HCT116 (cell line): ENCODE results near the gene KRT81. TPM values are rescaled to one million over a fixed set of nuclear protein-coding genes. Genes with fewer than 3 reads are reported as not detected.
A peak's percentile ranks its signal among the peaks of the same experiment; 100 is the strongest.
"Not testable (repeated sequence)": the region's sequence is repeated elsewhere in the genome, so short reads cannot be mapped to it uniquely, and the experiment has no call there.

Experiments used
- ATAC-seq: fragments of 200-7000 bp; cut with Tn5 transposase; 2 replicates; pipeline ENCODE4 v1.9.1; 2020; ENCODE audit warnings: mild to moderate bottlenecking, moderate library complexity
- BruUV-seq: library from RNA; stranded (reverse); fragments of 400-500 nt; replicated peaks from 2 replicates; lab custom pipeline; 2021; lab: Mats Ljungman, UMichigan
- CTCF ChIA-PET: fragments of 300-600 bp; sonication (Branson Sonifier 250); formaldehyde crosslinking; loops from one replicate; lab custom pipeline; 2021; ENCODE audit warnings: antibody characterized with exemption; lab: Charles Lee
- POLR2A ChIA-PET: fragments of 300-600, 350-600 bp; sonication (Branson Sonifier 250); formaldehyde crosslinking; loops from one replicate; lab custom pipeline; 2021; ENCODE audit warnings: antibody characterized with exemption; lab: Charles Lee
- RAD21 ChIA-PET, 2 experiments: fragments of 300-600 bp; sonication (Branson Sonifier 250); formaldehyde crosslinking; loops; one replicate each; lab custom pipeline; 2023; ENCODE audit warnings: low total read pairs in 2 of 2; ENCODE audit not compliant: uncharacterized antibody in 2 of 2, unreplicated experiment in 2 of 2, low non-redundant PET in 1 of 2; lab: Charles Lee
- DNase-seq: peaks from one replicate; pipeline ENCODE4 v3.0.0-alpha.2; 2010; ENCODE audit warnings: low read depth, low spot score
- H2AFZ ChIP-seq: fragments of 200-600 bp; shearing (Covaris generic), sonication (generic); 2 replicates; pipeline ENCODE4 v1.6.1; 2017; ENCODE audit warnings: low read depth, mixed run types, mixed read lengths, antibody characterized with exemption, low read length; ENCODE audit not compliant: poor library complexity, severe bottlenecking
- H3K27ac ChIP-seq: 2 replicates; pipeline ENCODE4 v1.5.1; 2012; ENCODE audit warnings: low read depth, low read length
- H3K27me3 ChIP-seq: fragments of 200-600 bp; sonication (generic); 2 replicates; pipeline ENCODE4 v1.6.1; 2016; ENCODE audit warnings: mixed run types, low read length, mixed read lengths; ENCODE audit not compliant: insufficient read depth
- H3K36me3 ChIP-seq, 2 experiments: fragments of 200-500 bp in 1 of 2; fragments of 200-600 bp in 1 of 2; sonication (Bioruptor generic) in 1 of 2; sonication (generic) in 1 of 2; 2 replicates each; pipeline versions ENCODE4 v1.5.1 to v1.6.1; 2014 to 2016; ENCODE audit warnings: low read length in 2 of 2, inconsistent platforms in 1 of 2, mixed read lengths in 1 of 2, mixed run types in 1 of 2; ENCODE audit not compliant: insufficient read depth in 2 of 2, control insufficient read depth in 1 of 2
- H3K4me1 ChIP-seq, 2 experiments: fragments of 200-600 bp in 1 of 2; sonication (generic) in 1 of 2; 2 replicates each; pipeline versions ENCODE4 v1.5.1 to v1.6.1; 2012 to 2017; ENCODE audit warnings: low read length in 2 of 2, inconsistent platforms in 1 of 2, mild to moderate bottlenecking in 1 of 2, mixed read lengths in 1 of 2, mixed run types in 1 of 2, moderate library complexity in 1 of 2; ENCODE audit not compliant: insufficient read depth in 2 of 2, control insufficient read depth in 1 of 2
- H3K4me2 ChIP-seq: fragments of 200-600 bp; sonication (generic); 2 replicates; pipeline ENCODE4 v1.6.1; 2017; ENCODE audit warnings: mixed run types, low read length, mixed read lengths
- H3K4me3 ChIP-seq, 2 experiments: fragments of 200-600 bp in 1 of 2; sonication (generic) in 1 of 2; replicated peaks in 1 of 2; 2 replicates each; pipeline ENCODE4 v1.5.1; 2011 to 2016; ENCODE audit warnings: low read length in 2 of 2, control low read depth in 1 of 2, low read depth in 1 of 2, mild to moderate bottlenecking in 1 of 2, mixed read lengths in 1 of 2, mixed run types in 1 of 2
- H3K79me2 ChIP-seq: fragments of 200-600 bp; sonication (generic); 2 replicates; pipeline ENCODE4 v1.6.1; 2017; ENCODE audit warnings: mild to moderate bottlenecking, mixed run types, low read length, moderate library complexity, mixed read lengths; ENCODE audit not compliant: insufficient read depth
- H3K9ac ChIP-seq: fragments of 200-600 bp; sonication (generic); 2 replicates; pipeline ENCODE4 v1.6.1; 2016; ENCODE audit warnings: low read length, mixed read lengths
- H3K9me2 ChIP-seq: fragments of 200-600 bp; sonication (generic), shearing (Covaris generic); 2 replicates; pipeline ENCODE4 v1.6.1; 2017; ENCODE audit warnings: mixed run types, mild to moderate bottlenecking, moderate library complexity; ENCODE audit not compliant: insufficient read depth
- H3K9me3 ChIP-seq, 2 experiments: fragments of 200-500 bp in 1 of 2; fragments of 200-600 bp in 1 of 2; sonication (Bioruptor generic) in 1 of 2; sonication (generic) in 1 of 2; 2 replicates each; pipeline ENCODE4 v1.6.1; 2014 to 2017; ENCODE audit warnings: low read length in 2 of 2, mixed read lengths in 2 of 2, inconsistent platforms in 1 of 2, low read depth in 1 of 2, mild to moderate bottlenecking in 1 of 2, mixed run types in 1 of 2, moderate library complexity in 1 of 2; ENCODE audit not compliant: control insufficient read depth in 1 of 2, insufficient read depth in 1 of 2
- H4K20me1 ChIP-seq: fragments of 200-600 bp; sonication (generic), shearing (Covaris generic); 2 replicates; pipeline ENCODE4 v1.6.1; 2017; ENCODE audit warnings: mixed run types, mild to moderate bottlenecking, moderate library complexity; ENCODE audit not compliant: insufficient read depth
- intact Hi-C: fragments of 100-400 bp; cut with micrococcal nuclease; formaldehyde crosslinking; loops from 2 replicates; pipeline ENCODE4 v1.10.0; 2022
- total RNA-seq: library from RNA; stranded (reverse); gene quantifications from one replicate; pipeline ENCODE4 v1.2.1, GENCODE V29; 2021; ENCODE audit not compliant: unreplicated experiment
- TF ChIP-seq, protein P1 (sequence below), 3 experiments: fragments of 200-600 bp in 1 of 3; sonication (generic) in 1 of 3; IDR thresholded peaks in 2 of 3; conservative IDR thresholded peaks in 1 of 3; 2 replicates each; pipeline ENCODE4 v1.5.1; 2012 to 2017; ENCODE audit warnings: low read depth in 2 of 3, low read length in 2 of 3, antibody characterized with exemption in 1 of 3, borderline replicate concordance in 1 of 3, control low read depth in 1 of 3, mild to moderate bottlenecking in 1 of 3, mixed read lengths in 1 of 3, mixed run types in 1 of 3, moderate library complexity in 1 of 3; ENCODE audit not compliant: insufficient read depth in 1 of 3

Gene KRT81
- total RNA-seq, 1 experiment from 2014 or later: 0.84 TPM

DNA sequence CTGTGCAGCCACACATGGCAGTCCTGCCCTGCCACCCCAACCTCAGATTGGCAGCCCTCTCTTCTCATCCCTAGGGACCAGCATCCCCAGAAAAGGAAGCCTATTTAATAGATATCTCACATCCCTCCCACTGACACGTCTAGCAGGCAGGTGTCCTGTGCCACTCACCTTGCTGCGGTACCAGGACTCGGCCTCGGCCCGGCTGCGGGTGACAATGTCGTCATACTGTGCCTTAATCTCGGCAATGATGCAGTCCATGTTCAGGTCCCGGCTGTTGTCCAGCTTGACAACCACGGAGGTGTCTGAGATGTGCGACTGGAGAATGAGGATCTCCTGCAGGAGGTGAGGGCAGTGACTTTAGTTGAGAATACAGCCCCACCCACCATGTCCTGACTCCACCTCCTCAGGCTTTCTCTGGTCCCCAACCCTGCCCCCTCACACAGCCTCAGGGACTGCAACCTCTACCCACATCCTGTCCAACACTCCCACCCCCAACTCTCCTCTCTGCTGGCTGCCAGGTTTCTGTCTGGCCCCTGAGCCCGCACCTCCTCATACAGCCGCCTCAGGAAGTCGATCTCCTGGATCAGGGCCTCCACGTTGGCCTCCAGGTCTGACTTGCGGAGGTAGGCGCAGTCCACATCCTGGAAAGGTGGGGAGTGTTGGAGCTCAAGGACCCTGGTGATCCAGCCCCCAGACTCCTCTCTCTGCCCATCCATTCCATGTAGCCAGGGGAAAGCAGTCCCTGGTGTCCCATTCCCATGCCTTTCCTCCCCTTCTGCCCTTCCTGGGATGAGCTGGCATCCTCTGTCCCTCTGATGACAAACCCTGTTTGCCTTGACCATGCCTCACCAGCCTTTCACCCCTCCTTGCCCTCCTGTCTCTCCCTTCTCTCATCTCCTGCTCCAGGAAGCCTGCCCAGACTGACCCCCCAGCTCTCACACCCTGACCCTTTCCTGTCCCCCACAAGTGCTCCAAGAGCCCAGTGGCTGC, 3.2 kb downstream of the KRT81 start:
- H3K9me2 ChIP-seq, H3K9me3 ChIP-seq, H3K9ac ChIP-seq, BruUV-seq, H3K79me2 ChIP-seq, H4K20me1 ChIP-seq, H3K27ac ChIP-seq, POLR2A ChIA-PET, RAD21 ChIA-PET, H3K4me3 ChIP-seq, H3K36me3 ChIP-seq, H3K27me3 ChIP-seq, H3K4me2 ChIP-seq, ATAC-seq, H2AFZ ChIP-seq, intact Hi-C loops, DNase-seq: not testable (repeated sequence)
- CTCF ChIA-PET: interaction anchor here (1.1 kb wide), 1 partner anchor 9 kb away, joined by 3 read pairs; no protein-coding TSS in a partner anchor
- peaks cover 17 to 39% of the 10 kb centered on the region in 2 experiments for H3K4me1 ChIP-seq

DNA sequence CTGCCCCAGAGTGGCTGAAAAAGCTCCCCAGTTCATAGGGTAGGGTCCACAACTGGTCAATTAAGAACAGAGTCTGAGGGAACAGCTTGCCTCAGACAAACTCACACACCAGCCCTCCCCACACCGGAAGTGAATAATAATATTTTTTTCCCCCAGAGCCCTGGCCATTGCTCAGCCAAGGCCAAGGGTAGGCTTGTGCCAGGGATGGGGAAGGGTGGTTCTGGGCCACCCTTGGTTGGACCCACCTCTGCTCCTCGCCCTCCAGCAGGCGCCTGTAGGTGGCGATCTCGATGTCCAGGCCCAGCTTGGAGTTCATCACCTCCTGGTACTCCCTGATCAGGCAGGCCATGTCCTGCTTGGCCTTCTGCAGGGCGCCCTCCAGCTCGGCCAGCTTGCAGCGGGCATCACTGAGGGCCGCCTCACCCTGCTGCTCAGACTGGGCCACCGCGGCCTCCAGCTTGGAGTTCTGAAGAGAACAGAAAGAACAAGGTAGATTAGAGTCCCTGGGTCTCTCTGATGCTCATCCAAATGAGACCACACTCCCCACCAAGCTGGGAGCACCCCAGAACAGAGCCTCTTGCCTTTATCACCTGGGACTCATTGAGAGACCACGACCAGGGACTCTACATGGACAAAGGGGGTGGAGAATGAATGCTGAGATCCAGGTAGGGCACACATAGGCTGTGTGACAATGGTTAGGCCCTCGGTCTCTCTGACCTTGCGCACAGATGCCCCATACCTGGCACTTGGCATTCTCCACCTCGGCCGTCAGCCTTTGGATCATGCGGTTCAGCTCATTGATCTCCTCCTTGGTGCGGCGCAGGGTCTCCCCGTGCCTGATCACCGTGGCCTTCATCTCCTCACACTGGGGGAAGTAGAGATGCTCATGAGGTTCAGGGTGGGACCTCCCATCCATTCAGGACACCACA, 4.2 kb downstream of the KRT81 start:
- TF ChIP-seq, protein P1, sequence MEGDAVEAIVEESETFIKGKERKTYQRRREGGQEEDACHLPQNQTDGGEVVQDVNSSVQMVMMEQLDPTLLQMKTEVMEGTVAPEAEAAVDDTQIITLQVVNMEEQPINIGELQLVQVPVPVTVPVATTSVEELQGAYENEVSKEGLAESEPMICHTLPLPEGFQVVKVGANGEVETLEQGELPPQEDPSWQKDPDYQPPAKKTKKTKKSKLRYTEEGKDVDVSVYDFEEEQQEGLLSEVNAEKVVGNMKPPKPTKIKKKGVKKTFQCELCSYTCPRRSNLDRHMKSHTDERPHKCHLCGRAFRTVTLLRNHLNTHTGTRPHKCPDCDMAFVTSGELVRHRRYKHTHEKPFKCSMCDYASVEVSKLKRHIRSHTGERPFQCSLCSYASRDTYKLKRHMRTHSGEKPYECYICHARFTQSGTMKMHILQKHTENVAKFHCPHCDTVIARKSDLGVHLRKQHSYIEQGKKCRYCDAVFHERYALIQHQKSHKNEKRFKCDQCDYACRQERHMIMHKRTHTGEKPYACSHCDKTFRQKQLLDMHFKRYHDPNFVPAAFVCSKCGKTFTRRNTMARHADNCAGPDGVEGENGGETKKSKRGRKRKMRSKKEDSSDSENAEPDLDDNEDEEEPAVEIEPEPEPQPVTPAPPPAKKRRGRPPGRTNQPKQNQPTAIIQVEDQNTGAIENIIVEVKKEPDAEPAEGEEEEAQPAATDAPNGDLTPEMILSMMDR (IDR thresholded peaks at IDR 0.05 in 2 of 3, conservative IDR thresholded peaks at IDR 0.05 in 1 of 3; ENCODE audit: borderline replicate concordance in 1 of 3, insufficient read depth in 1 of 3, low read depth in 2 of 3, low read length in 2 of 3): peak in 2 of 3 experiments; percentile 31; a peak in 3 of 6 replicates
- TF ChIP-seq, all 23 proteins: peak for 1; not testable (repeated sequence) for 22
- RAD21 ChIA-PET: interaction anchor here in 1 of 2 experiments (0.7 kb wide), 1 partner anchor 84 kb away, joined by 3 read pairs; no protein-coding TSS in a partner anchor
- H3K27me3 ChIP-seq, H3K4me2 ChIP-seq, DNase-seq, H3K9ac ChIP-seq, H3K9me3 ChIP-seq, H3K27ac ChIP-seq, H3K4me3 ChIP-seq, intact Hi-C loops, BruUV-seq, H3K36me3 ChIP-seq, H2AFZ ChIP-seq, H3K9me2 ChIP-seq, H3K79me2 ChIP-seq, H4K20me1 ChIP-seq: not testable (repeated sequence)
- POLR2A ChIA-PET: interaction anchor here (0.6 to 1.2 kb wide), 2 partner anchors 19 to 601 kb away, joined by 3 read pairs; no protein-coding TSS in a partner anchor
- CTCF ChIA-PET: interaction anchor here (1.3 kb wide), 2 partner anchors 12 to 20 kb away, joined by 3 to 5 read pairs; no protein-coding TSS in a partner anchor
- H3K4me1 ChIP-seq: peaks cover 22 to 49% of the 10 kb centered on the region in 2 experiments
- peak; percentile 63 for ATAC-seq
